Esophagus squamous epithelium (tissue), 5 donors: ENCODE results near the gene ACTL9. TPM values are rescaled to one million over a fixed set of nuclear protein-coding genes. Genes with fewer than 3 reads are reported as not detected.

ENCODE experiments used
- DNase-seq: peaks from one replicate; lab custom pipeline; 2025; lab: John Stamatoyannopoulos, UW
- H3K27ac ChIP-seq, 4 donors: fragments of 200-600 bp; sonication (generic); one replicate each; pipeline ENCODE4 v1.5.1; 2016 to 2019; ENCODE audit warnings: mild to moderate bottlenecking in 1 of 4
- H3K27me3 ChIP-seq, 4 donors: fragments of 200-600 bp; sonication (generic); 1 replicate in 3 of 4; 2 replicates in 1 of 4; pipeline versions ENCODE4 v1.5.1 to v1.6.0; 2017 to 2021; ENCODE audit warnings: antibody characterized with exemption in 1 of 4
- H3K36me3 ChIP-seq, 3 donors: fragments of 200-600 bp; sonication (generic); one replicate each; pipeline ENCODE4 v1.5.1; 2016 to 2019
- H3K4me1 ChIP-seq, 3 donors: fragments of 200-600 bp; sonication (generic); one replicate each; pipeline ENCODE4 v1.5.1; 2017 to 2019
- H3K4me3 ChIP-seq, 4 donors: fragments of 200-600 bp; sonication (generic); 1 replicate in 3 of 4; 2 replicates in 1 of 4; pipeline ENCODE4 v1.5.1; 2016 to 2019; ENCODE audit warnings: mild to moderate bottlenecking in 2 of 4, moderate library complexity in 1 of 4
- H3K9me3 ChIP-seq, 3 donors: fragments of 200-600 bp; sonication (generic); one replicate each; pipeline ENCODE4 v1.5.1; 2016 to 2019
- CTCF ChIP-seq, 6 experiments: fragments of 450-650 bp in 4 of 6; fragments of 200-600 bp in 2 of 6; sonication (generic) in 2 of 6; IDR thresholded peaks; one replicate each; pipeline ENCODE4 v1.5.1; 2016 to 2019; ENCODE audit warnings: antibody characterized with exemption in 6 of 6, mild to moderate bottlenecking in 4 of 6, moderate library complexity in 4 of 6
- POLR2A ChIP-seq, 4 donors: fragments of 450-650 bp; IDR thresholded peaks; one replicate each; pipeline ENCODE4 v1.6.1; 2017; ENCODE audit warnings: antibody characterized with exemption in 4 of 4, mild to moderate bottlenecking in 4 of 4, moderate library complexity in 3 of 4
- WGBS, 2 donors: methylation state at CpG; one replicate each; pipeline ENCODE4 v1.1.5; 2018; 5-methylcytosine and 5-hydroxymethylcytosine counted together
- intact Hi-C: fragments of 100-400 bp; cut with DNase I; formaldehyde crosslinking; loops from one replicate; pipeline ENCODE4 v1.15.0; 2022
- total RNA-seq, 4 donors: library from RNA; depleted of rRNA; stranded (reverse); fragments of >200 nt; gene quantifications; one replicate each; pipeline ENCODE4 v1.1.0, GENCODE V29; 2016
- donor health status: DM: yes; HTN: yes; CAD: no.

Gene ACTL9
- total RNA-seq, 4 donors from 2014 or later = not detected

DNA sequence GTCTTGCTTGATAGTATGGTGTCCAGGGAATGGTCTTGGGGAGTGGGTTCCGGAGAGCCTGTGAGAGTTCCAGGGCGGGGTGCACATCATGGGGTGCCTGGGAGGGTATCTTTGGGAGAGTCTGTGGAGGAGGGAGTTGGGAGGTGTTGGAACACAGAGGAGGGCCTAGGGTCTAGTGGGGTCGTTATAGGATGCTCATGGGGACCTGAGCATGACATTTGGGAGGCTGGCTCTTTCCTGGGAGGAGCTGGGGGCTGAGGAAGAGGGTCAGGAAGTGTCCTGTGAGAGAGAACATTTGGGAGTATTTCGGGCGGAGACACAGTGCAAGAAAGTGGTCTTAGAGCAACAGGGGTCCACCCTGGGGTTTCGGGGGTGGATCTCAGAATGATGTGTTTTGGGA, 2.7 kb downstream of the ACTL9 start:
- no peak for DNase-seq
- no peak overlapping the region for H3K4me3 ChIP-seq
- no peak overlapping the region for H3K27ac ChIP-seq
- peaks cover 0 to 80% (median 2%) of the 10 kb centered on the region in 4 donors for H3K27me3 ChIP-seq
- WGBS, 2 donors = 63 to 70% methylated on average over 5 to 6 of the region's 6 CpGs
- no peak for TF ChIP-seq POLR2A (IDR thresholded peaks at IDR 0.05)
- TF ChIP-seq CTCF (IDR thresholded peaks at IDR 0.05) = no peak
- no peaks in the 10 kb centered on the region for H3K4me1 ChIP-seq
- no peaks in the 10 kb centered on the region for H3K9me3 ChIP-seq
- intact Hi-C loops = no loop called here
- H3K36me3 ChIP-seq = no peaks in the 10 kb centered on the region

GRCh38 chr19:8695501-8695900, 3.1 kb downstream of the ACTL9 start:
- TF ChIP-seq CTCF (IDR thresholded peaks at IDR 0.05) = no peak
- TF ChIP-seq POLR2A (IDR thresholded peaks at IDR 0.05) = no peak
- H3K4me1 ChIP-seq = no peaks in the 10 kb centered on the region
- 73 to 75% methylated on average over 4 to 5 of the region's 6 CpGs for WGBS, 2 donors
- peaks cover 0 to 84% (median 2%) of the 10 kb centered on the region in 4 donors for H3K27me3 ChIP-seq
- intact Hi-C loops = no loop called here
- H3K36me3 ChIP-seq = no peaks in the 10 kb centered on the region
- H3K4me3 ChIP-seq = no peak overlapping the region
- no peaks in the 10 kb centered on the region for H3K9me3 ChIP-seq
- DNase-seq = no peak
- no peak overlapping the region for H3K27ac ChIP-seq

DNA sequence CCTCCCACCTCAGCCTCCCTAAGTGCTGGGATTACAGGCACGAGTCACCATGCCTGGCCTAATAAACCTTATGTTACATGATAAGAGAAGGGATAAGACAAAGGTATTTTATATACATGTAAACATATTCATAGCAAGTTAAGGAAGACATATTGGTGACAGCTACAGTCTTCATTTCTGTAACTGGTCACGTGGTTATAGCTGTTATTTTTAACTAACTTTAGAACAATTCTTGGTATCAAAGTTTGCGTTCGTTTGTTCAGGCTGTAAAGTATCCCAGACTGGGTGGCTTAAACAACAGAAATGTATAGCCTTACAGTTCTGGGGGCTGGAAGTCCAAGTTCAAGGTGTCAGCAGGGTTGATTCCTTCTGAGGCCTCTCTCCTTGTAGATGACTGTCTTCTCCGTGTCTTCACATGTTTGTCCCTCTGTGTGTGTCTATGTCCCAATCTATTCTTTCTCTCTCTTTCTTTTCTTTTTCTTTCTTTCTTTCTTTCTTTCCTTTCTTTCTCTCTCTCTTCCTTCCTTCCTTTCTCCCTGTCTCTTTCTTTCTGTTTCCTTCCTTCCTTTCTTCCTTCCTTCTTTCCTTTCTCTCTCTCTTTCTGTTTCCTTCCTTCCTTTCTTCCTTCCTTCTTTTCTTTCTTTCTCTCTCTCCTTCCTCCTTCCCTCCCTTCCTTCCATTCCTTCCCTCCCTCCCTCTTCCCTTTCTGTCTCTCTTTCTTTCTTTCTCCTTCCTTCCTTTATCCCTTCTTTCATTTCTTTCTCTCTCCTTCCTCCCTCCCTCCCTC, 7.6 kb downstream of the ACTL9 start:
- DNase-seq = no peak
- H3K9me3 ChIP-seq = no peaks in the 10 kb centered on the region
- intact Hi-C loops = no loop called here
- H3K4me1 ChIP-seq = no peaks in the 10 kb centered on the region
- H3K27me3 ChIP-seq = peaks cover 0 to 65% (median 2%) of the 10 kb centered on the region in 4 donors
- WGBS, 2 donors = 41 to 53% methylated on average over 5 of the region's 5 CpGs
- H3K27ac ChIP-seq = no peak overlapping the region
- H3K4me3 ChIP-seq = no peak overlapping the region
- TF ChIP-seq POLR2A (IDR thresholded peaks at IDR 0.05) = no peak
- no peak for TF ChIP-seq CTCF (IDR thresholded peaks at IDR 0.05)
- no peaks in the 10 kb centered on the region for H3K36me3 ChIP-seq

GRCh38 chr19:8688930-8689329, 9.7 kb downstream of the ACTL9 start:
- WGBS, 2 donors = 88 to 89% methylated on average over 15 of the region's 15 CpGs
- no peaks in the 10 kb centered on the region for H3K4me1 ChIP-seq
- no peak for DNase-seq
- intact Hi-C loops = no loop called here
- TF ChIP-seq POLR2A (IDR thresholded peaks at IDR 0.05) = no peak
- TF ChIP-seq CTCF (IDR thresholded peaks at IDR 0.05) = no peak
- H3K27me3 ChIP-seq = peaks cover 0 to 56% (median 2%) of the 10 kb centered on the region in 4 donors
- H3K36me3 ChIP-seq = no peaks in the 10 kb centered on the region
- H3K4me3 ChIP-seq = no peak overlapping the region
- H3K9me3 ChIP-seq = no peaks in the 10 kb centered on the region
- H3K27ac ChIP-seq = no peak overlapping the region

- intact Hi-C loops = no loop called here
- Histone ChIP-seq H3K27ac (no peak overlapping the region), H3K4me1 (no peaks in the 10 kb centered on the region), H3K9me3 (no peaks in the 10 kb centered on the region), H3K4me3 (no peak overlapping the region), H3K27me3 (peaks cover 0 to 33% (median 0%) of the 10 kb centered on the region in 4 donors), H3K36me3 (no peaks in the 10 kb centered on the region)
- 35 to 73% methylated on average over 3 to 5 of the region's 5 CpGs for WGBS, 2 donors
- DNase-seq = no peak
- no peak for TF ChIP-seq POLR2A (IDR thresholded peaks at IDR 0.05)
These were observed 12.0 kb downstream of the ACTL9 start for GRCh38 chr19:8686549-8686948.
